ENCODE measurements around the gene LCT. TPM values are rescaled to one million over a fixed set of nuclear protein-coding genes. Genes with fewer than 3 reads are reported as not detected.
A peak's percentile ranks its signal among the peaks of the same experiment; 100 is the strongest.

Gene LCT
- total and polyA plus RNA-seq, 2 experiments from 2014 or later = not detected

DNA sequence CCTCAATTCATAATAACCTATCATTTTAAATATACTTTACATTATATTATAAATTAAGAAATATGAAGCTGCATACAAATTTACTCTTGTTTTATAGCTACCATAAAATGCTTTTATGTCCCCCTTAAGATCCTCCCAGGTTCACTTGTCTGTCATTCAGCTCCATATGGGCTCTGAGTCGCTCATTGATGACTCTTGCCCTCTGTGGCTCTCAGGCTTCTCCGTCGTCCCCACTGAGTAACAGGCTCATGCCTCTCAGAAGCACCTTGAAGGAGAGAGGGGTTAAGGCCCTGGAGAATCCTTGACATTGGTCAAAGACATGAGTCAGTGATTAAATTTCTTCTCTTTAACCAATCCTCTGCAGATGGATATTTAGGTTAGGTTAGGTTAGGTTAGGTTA is 45.4 kb upstream of the LCT start:
- H3K4me2 ChIP-seq = no peak overlapping the region
- no peaks in the 10 kb centered on the region for H3K36me3 ChIP-seq (ENCODE audit: insufficient read depth)
- no peaks in the 10 kb centered on the region for H4K20me1 ChIP-seq (replicated peaks; ENCODE audit: insufficient read depth)
- H3K36me3 Mint-ChIP-seq (ENCODE audit: low read depth) = no peaks in the 10 kb centered on the region
- H3K4me3 ChIP-seq = no peak overlapping the region
- H3F3A ChIP-seq (replicated peaks; ENCODE audit: low read depth) = no peaks in the 10 kb centered on the region
- H3K4me1 Mint-ChIP-seq = peaks cover 9% of the 10 kb centered on the region
- ATAC-seq (no peak), DNase-seq (ENCODE audit: low spot score) (no peak)
- H3K9me3 Mint-ChIP-seq = no peaks in the 10 kb centered on the region; the same call in 2 of the 3 replicates
- no peaks in the 10 kb centered on the region for H3K9me2 ChIP-seq (ENCODE audit: insufficient read depth)
- TF ChIP-seq JUNB (IDR thresholded peaks at IDR 0.05; ENCODE audit: unreplicated experiment) = no peak
- TF ChIP-seq, protein P1, sequence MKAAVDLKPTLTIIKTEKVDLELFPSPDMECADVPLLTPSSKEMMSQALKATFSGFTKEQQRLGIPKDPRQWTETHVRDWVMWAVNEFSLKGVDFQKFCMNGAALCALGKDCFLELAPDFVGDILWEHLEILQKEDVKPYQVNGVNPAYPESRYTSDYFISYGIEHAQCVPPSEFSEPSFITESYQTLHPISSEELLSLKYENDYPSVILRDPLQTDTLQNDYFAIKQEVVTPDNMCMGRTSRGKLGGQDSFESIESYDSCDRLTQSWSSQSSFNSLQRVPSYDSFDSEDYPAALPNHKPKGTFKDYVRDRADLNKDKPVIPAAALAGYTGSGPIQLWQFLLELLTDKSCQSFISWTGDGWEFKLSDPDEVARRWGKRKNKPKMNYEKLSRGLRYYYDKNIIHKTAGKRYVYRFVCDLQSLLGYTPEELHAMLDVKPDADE (IDR thresholded peaks at IDR 0.05) = no peak
- TF ChIP-seq, protein P2, sequence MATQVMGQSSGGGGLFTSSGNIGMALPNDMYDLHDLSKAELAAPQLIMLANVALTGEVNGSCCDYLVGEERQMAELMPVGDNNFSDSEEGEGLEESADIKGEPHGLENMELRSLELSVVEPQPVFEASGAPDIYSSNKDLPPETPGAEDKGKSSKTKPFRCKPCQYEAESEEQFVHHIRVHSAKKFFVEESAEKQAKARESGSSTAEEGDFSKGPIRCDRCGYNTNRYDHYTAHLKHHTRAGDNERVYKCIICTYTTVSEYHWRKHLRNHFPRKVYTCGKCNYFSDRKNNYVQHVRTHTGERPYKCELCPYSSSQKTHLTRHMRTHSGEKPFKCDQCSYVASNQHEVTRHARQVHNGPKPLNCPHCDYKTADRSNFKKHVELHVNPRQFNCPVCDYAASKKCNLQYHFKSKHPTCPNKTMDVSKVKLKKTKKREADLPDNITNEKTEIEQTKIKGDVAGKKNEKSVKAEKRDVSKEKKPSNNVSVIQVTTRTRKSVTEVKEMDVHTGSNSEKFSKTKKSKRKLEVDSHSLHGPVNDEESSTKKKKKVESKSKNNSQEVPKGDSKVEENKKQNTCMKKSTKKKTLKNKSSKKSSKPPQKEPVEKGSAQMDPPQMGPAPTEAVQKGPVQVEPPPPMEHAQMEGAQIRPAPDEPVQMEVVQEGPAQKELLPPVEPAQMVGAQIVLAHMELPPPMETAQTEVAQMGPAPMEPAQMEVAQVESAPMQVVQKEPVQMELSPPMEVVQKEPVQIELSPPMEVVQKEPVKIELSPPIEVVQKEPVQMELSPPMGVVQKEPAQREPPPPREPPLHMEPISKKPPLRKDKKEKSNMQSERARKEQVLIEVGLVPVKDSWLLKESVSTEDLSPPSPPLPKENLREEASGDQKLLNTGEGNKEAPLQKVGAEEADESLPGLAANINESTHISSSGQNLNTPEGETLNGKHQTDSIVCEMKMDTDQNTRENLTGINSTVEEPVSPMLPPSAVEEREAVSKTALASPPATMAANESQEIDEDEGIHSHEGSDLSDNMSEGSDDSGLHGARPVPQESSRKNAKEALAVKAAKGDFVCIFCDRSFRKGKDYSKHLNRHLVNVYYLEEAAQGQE (IDR thresholded peaks at IDR 0.05; ENCODE audit: unreplicated experiment) = no peak
- TF ChIP-seq STAT1 (IDR thresholded peaks at IDR 0.05; ENCODE audit: unreplicated experiment) = no peak
- TF ChIP-seq NANOG (IDR thresholded peaks at IDR 0.05; ENCODE audit: borderline replicate concordance) = no peak
- no peak for TF ChIP-seq EZH2 (IDR thresholded peaks at IDR 0.05; ENCODE audit: low read depth, unreplicated experiment)
- TF ChIP-seq EZH2phosphoT487 (IDR thresholded peaks at IDR 0.05; ENCODE audit: unreplicated experiment) = no peak
- TF ChIP-seq ZNF114 (CRISPR knock-in tag; IDR thresholded peaks at IDR 0.05) = no peak
- TF ChIP-seq ZNF331 (CRISPR knock-in tag; IDR thresholded peaks at IDR 0.05; ENCODE audit: low read depth) = no peak
- TF ChIP-seq POLR2AphosphoS5 (IDR thresholded peaks at IDR 0.05; ENCODE audit: low read depth) = no peak
- TF ChIP-seq, protein P3, sequence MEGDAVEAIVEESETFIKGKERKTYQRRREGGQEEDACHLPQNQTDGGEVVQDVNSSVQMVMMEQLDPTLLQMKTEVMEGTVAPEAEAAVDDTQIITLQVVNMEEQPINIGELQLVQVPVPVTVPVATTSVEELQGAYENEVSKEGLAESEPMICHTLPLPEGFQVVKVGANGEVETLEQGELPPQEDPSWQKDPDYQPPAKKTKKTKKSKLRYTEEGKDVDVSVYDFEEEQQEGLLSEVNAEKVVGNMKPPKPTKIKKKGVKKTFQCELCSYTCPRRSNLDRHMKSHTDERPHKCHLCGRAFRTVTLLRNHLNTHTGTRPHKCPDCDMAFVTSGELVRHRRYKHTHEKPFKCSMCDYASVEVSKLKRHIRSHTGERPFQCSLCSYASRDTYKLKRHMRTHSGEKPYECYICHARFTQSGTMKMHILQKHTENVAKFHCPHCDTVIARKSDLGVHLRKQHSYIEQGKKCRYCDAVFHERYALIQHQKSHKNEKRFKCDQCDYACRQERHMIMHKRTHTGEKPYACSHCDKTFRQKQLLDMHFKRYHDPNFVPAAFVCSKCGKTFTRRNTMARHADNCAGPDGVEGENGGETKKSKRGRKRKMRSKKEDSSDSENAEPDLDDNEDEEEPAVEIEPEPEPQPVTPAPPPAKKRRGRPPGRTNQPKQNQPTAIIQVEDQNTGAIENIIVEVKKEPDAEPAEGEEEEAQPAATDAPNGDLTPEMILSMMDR (conservative IDR thresholded peaks at IDR 0.05; ENCODE audit: low read depth in 2 of 2) = no peak
- TF ChIP-seq CREB1 (CRISPR knock-in tag; IDR thresholded peaks at IDR 0.05; ENCODE audit: low read depth) = no peak
- TF ChIP-seq, protein P4, sequence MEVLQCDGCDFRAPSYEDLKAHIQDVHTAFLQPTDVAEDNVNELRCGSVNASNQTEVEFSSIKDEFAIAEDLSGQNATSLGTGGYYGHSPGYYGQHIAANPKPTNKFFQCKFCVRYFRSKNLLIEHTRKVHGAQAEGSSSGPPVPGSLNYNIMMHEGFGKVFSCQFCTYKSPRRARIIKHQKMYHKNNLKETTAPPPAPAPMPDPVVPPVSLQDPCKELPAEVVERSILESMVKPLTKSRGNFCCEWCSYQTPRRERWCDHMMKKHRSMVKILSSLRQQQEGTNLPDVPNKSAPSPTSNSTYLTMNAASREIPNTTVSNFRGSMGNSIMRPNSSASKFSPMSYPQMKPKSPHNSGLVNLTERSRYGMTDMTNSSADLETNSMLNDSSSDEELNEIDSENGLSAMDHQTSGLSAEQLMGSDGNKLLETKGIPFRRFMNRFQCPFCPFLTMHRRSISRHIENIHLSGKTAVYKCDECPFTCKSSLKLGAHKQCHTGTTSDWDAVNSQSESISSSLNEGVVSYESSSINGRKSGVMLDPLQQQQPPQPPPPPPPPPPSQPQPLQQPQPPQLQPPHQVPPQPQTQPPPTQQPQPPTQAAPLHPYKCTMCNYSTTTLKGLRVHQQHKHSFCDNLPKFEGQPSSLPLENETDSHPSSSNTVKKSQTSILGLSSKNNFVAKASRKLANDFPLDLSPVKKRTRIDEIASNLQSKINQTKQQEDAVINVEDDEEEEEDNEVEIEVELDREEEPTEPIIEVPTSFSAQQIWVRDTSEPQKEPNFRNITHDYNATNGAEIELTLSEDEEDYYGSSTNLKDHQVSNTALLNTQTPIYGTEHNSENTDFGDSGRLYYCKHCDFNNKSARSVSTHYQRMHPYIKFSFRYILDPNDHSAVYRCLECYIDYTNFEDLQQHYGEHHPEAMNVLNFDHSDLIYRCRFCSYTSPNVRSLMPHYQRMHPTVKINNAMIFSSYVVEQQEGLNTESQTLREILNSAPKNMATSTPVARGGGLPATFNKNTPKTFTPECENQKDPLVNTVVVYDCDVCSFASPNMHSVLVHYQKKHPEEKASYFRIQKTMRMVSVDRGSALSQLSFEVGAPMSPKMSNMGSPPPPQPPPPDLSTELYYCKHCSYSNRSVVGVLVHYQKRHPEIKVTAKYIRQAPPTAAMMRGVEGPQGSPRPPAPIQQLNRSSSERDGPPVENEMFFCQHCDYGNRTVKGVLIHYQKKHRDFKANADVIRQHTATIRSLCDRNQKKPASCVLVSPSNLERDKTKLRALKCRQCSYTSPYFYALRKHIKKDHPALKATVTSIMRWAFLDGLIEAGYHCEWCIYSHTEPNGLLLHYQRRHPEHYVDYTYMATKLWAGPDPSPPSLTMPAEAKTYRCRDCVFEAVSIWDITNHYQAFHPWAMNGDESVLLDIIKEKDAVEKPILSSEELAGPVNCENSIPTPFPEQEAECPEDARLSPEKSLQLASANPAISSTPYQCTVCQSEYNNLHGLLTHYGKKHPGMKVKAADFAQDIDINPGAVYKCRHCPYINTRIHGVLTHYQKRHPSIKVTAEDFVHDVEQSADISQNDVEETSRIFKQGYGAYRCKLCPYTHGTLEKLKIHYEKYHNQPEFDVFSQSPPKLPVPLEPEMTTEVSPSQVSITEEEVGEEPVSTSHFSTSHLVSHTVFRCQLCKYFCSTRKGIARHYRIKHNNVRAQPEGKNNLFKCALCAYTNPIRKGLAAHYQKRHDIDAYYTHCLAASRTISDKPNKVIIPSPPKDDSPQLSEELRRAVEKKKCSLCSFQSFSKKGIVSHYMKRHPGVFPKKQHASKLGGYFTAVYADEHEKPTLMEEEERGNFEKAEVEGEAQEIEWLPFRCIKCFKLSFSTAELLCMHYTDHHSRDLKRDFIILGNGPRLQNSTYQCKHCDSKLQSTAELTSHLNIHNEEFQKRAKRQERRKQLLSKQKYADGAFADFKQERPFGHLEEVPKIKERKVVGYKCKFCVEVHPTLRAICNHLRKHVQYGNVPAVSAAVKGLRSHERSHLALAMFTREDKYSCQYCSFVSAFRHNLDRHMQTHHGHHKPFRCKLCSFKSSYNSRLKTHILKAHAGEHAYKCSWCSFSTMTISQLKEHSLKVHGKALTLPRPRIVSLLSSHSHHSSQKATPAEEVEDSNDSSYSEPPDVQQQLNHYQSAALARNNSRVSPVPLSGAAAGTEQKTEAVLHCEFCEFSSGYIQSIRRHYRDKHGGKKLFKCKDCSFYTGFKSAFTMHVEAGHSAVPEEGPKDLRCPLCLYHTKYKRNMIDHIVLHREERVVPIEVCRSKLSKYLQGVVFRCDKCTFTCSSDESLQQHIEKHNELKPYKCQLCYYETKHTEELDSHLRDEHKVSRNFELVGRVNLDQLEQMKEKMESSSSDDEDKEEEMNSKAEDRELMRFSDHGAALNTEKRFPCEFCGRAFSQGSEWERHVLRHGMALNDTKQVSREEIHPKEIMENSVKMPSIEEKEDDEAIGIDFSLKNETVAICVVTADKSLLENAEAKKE (CRISPR knock-in tag; IDR thresholded peaks at IDR 0.05) = no peak
- peaks cover 8% of the 10 kb centered on the region for H3K4me1 ChIP-seq (ENCODE audit: insufficient read depth)
- peaks cover 2% of the 10 kb centered on the region for H3K27me3 Mint-ChIP-seq (ENCODE audit: insufficient read depth, low read depth, poor library complexity)
- H3K27ac Mint-ChIP-seq = no peak overlapping the region
- H3K79me2 ChIP-seq (replicated peaks; ENCODE audit: insufficient read depth) = no peaks in the 10 kb centered on the region
- no peaks in the 10 kb centered on the region for H3K27me3 ChIP-seq (ENCODE audit: insufficient read depth)
- no peak overlapping the region for H3K27ac ChIP-seq (ENCODE audit: low read depth)
- H2AFZ ChIP-seq = peak overlapping the region; percentile 77; the same call in 1 of the 2 replicates
- H3K4me3 Mint-ChIP-seq = no peak overlapping the region

All from GM23338 (cell line).